ENCODE results near the gene STAU1.

- TF ChIP-seq BHLHE40 (IDR thresholded peaks at IDR 0.05; ENCODE audit: borderline replicate concordance): no peak
- no peak for TF ChIP-seq TARDBP (IDR thresholded peaks at IDR 0.05)
- no peak for TF ChIP-seq FOXM1 (IDR thresholded peaks at IDR 0.05; ENCODE audit: borderline replicate concordance)
Observed at GRCh38 chr20:49103019-49103418, 85.1 kb downstream of the STAU1 start.

All from HEK293T (cell line).